Karpas-422 (cell line): ENCODE data around the gene PRPH2. TPM values are rescaled to one million over a fixed set of nuclear protein-coding genes. Genes with fewer than 3 reads are reported as not detected.
"Not testable (repeated sequence)": the region's sequence is repeated elsewhere in the genome, so short reads cannot be mapped to it uniquely, and the experiment has no call there.

Experiments used
- DNase-seq: peaks from one replicate; pipeline ENCODE4 v3.0.0-alpha.2; 2015
- H2AFZ ChIP-seq: fragments of 200-600 bp; sonication (generic); 2 replicates; pipeline ENCODE4 v1.6.1; 2014; ENCODE audit warnings: antibody characterized with exemption, low read length, mixed read lengths
- H3K27ac ChIP-seq: fragments of 200-600 bp; sonication (generic); 2 replicates; pipeline ENCODE4 v1.5.1; 2014; ENCODE audit warnings: mild to moderate bottlenecking, low read length, moderate library complexity
- H3K27me3 ChIP-seq: fragments of 200-600 bp; sonication (generic); 2 replicates; pipeline ENCODE4 v1.6.1; 2014; ENCODE audit warnings: low read length, mixed read lengths
- H3K36me3 ChIP-seq: fragments of 200-600 bp; sonication (generic); 2 replicates; pipeline ENCODE4 v1.6.1; 2014; ENCODE audit warnings: low read length, mixed read lengths; ENCODE audit not compliant: insufficient read depth
- H3K4me1 ChIP-seq: fragments of 200-600 bp; sonication (generic); 2 replicates; pipeline ENCODE4 v1.6.1; 2014; ENCODE audit warnings: mild to moderate bottlenecking, low read length, mixed read lengths
- H3K4me2 ChIP-seq: fragments of 200-600 bp; sonication (generic); 2 replicates; pipeline ENCODE4 v1.6.1; 2014; ENCODE audit warnings: low read length, low read depth, mild to moderate bottlenecking; ENCODE audit not compliant: poor library complexity, severe bottlenecking
- H3K4me3 ChIP-seq: fragments of 200-600 bp; sonication (generic); 2 replicates; pipeline ENCODE4 v1.5.1; 2014; ENCODE audit warnings: mild to moderate bottlenecking, antibody characterized with exemption, low read length, mixed read lengths
- H3K79me2 ChIP-seq: fragments of 200-600 bp; sonication (generic); 2 replicates; pipeline ENCODE4 v1.6.1; 2014; ENCODE audit warnings: mild to moderate bottlenecking, low read length, mixed read lengths
- H3K9ac ChIP-seq: fragments of 200-600 bp; sonication (generic); 2 replicates; pipeline ENCODE4 v1.6.0; 2014; ENCODE audit warnings: low read length
- H3K9me2 ChIP-seq: fragments of 200-600 bp; sonication (generic), shearing (Covaris generic); replicated peaks from 2 replicates; pipeline ENCODE4 v1.6.0; 2014; ENCODE audit warnings: mild to moderate bottlenecking, low read length, moderate library complexity; ENCODE audit not compliant: insufficient read depth
- H3K9me3 ChIP-seq: fragments of 300-700, 200-600 bp; sonication (generic); 2 replicates; pipeline ENCODE4 v1.6.1; 2014; ENCODE audit warnings: low read length, mixed read lengths
- H4K20me1 ChIP-seq: fragments of 200-600 bp; sonication (generic); 2 replicates; pipeline ENCODE4 v1.6.1; 2014; ENCODE audit warnings: mild to moderate bottlenecking, antibody characterized with exemption, low read length, low read depth; ENCODE audit not compliant: insufficient read depth
- total RNA-seq: library from RNA; depleted of rRNA; stranded (reverse); fragments of >200 nt; shearing (Covaris generic); gene quantifications from 2 replicates; pipeline ENCODE4 v1.2.3, GENCODE V29; 2014; ENCODE audit warnings: low replicate concordance

PRPH2 gene
- total RNA-seq, 1 experiment from 2014 or later: not detected

DNA sequence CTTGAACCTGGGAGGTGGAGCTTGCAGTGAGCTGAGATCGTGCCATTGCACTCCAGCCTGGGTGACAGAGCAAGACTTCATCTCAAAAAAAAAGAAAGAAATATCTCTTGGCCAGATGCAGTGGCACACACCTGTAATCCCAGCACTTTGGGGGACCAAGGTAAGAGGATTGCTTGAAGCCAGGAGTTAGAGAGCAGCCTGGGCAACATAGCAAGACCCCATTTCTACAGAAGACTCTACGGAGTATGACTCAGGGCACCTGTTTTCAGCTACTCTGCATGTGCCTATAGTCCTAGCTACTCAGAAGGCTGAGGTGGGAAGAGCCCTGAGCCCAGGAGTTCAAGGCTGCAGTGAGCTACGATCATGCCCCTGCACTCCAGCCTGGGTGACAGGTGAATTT, 19.6 kb downstream of the PRPH2 start:
- not testable (repeated sequence) for H3K27me3 ChIP-seq, H3K4me2 ChIP-seq, H3K9ac ChIP-seq, H3K36me3 ChIP-seq, H3K9me3 ChIP-seq, H4K20me1 ChIP-seq, H3K4me1 ChIP-seq, DNase-seq, H3K79me2 ChIP-seq, H3K9me2 ChIP-seq, H2AFZ ChIP-seq, H3K4me3 ChIP-seq, H3K27ac ChIP-seq

GRCh38 chr6:42702200-42702599, 20.2 kb downstream of the PRPH2 start:
- no peak overlapping the region for H3K9ac ChIP-seq
- no peak overlapping the region for H3K27ac ChIP-seq
- no peak overlapping the region for H3K4me2 ChIP-seq
- H3K4me1 ChIP-seq: no peaks in the 10 kb centered on the region
- no peak for DNase-seq
- no peak overlapping the region for H3K4me3 ChIP-seq
- H3K79me2 ChIP-seq: no peaks in the 10 kb centered on the region
- no peaks in the 10 kb centered on the region; the same call in 1 of the 2 replicates for H3K36me3 ChIP-seq
- H3K9me3 ChIP-seq: no peaks in the 10 kb centered on the region
- no peaks in the 10 kb centered on the region for H3K9me2 ChIP-seq
- no peaks in the 10 kb centered on the region for H3K27me3 ChIP-seq
- no peaks in the 10 kb centered on the region for H4K20me1 ChIP-seq
- H2AFZ ChIP-seq: no peak overlapping the region

DNA sequence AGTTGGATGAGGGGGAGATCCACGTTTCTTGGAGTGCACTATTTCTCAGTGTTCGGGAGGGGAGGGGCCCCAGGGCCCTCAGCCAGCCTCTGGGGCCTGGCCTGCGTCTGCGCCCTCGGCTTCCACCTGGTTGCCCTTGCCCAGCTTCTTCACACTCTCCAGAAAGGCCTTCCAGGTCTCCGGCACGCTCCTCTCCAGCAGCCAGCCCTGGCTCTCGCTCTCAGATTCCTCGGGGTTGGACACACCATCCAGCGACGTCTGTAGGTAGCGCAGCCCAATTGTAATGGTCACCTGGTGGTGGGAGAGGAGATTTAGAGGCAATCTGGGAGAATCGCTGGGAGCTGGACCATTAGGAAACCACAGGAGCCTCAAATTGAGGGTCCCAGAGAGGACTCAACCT, 24.2 kb downstream of the PRPH2 start:
- no peak overlapping the region for H3K4me3 ChIP-seq
- H3K9me3 ChIP-seq: no peaks in the 10 kb centered on the region
- peaks cover 6% of the 10 kb centered on the region for H3K36me3 ChIP-seq
- peaks cover 7% of the 10 kb centered on the region for H3K4me1 ChIP-seq
- no peaks in the 10 kb centered on the region for H3K9me2 ChIP-seq
- no peaks in the 10 kb centered on the region for H3K79me2 ChIP-seq
- H3K27me3 ChIP-seq: no peaks in the 10 kb centered on the region
- no peak overlapping the region for H3K4me2 ChIP-seq
- no peak for DNase-seq
- no peak overlapping the region for H3K9ac ChIP-seq
- no peak overlapping the region for H2AFZ ChIP-seq
- H4K20me1 ChIP-seq: no peaks in the 10 kb centered on the region
- no peak overlapping the region for H3K27ac ChIP-seq

GRCh38 chr6:42697268-42697655, 25.1 kb downstream of the PRPH2 start:
- H3K4me1 ChIP-seq: peaks cover 12% of the 10 kb centered on the region

DNA sequence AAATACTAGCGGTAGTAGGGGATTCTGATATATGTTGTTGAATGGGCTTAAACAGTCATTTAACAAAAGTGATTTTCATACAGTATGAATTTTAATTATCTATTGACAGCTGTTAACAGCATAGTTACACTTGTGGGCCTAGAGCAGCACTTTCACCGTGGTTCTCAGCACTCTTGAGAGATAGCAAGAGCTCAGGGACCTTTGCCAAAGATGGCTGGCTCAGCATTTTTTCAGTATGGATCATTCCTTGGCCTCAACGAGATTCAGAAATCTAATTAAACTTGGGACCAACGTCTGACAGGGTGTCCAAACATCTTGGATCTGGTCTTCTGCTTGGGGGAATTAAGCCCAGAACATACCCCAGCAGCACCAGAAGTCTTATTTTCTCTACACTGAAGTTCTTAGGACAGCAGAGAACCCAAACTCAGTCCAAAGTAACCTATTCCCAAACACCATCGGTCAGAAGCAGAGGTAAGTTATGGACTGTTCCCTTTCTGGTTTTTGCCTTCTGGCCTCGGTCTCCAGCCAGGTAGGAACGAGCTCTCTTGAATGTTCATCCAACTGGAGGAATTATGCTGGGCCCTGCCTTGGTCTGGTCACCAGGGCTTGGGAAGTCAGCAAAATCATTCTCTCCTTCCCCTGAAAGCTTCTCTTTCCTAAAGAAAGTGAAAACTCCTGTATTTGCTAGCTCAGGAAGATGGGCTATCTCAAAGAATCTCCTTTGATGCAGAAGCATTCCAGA, 25.7 kb downstream of the PRPH2 start:
- no peaks in the 10 kb centered on the region for H4K20me1 ChIP-seq
- no peaks in the 10 kb centered on the region for H3K9me3 ChIP-seq
- H3K36me3 ChIP-seq: peaks cover 21% of the 10 kb centered on the region
- no peak overlapping the region for H3K4me2 ChIP-seq
- no peak for DNase-seq
- H3K4me3 ChIP-seq: no peak overlapping the region
- no peak overlapping the region for H3K27ac ChIP-seq
- no peaks in the 10 kb centered on the region for H3K9me2 ChIP-seq
- peaks cover 12% of the 10 kb centered on the region for H3K4me1 ChIP-seq
- no peak overlapping the region for H2AFZ ChIP-seq
- H3K79me2 ChIP-seq: no peaks in the 10 kb centered on the region
- no peak overlapping the region for H3K9ac ChIP-seq
- H3K27me3 ChIP-seq: no peaks in the 10 kb centered on the region

More at GRCh38 chr6:42697268-42697655, 25.1 kb downstream of the PRPH2 start:
- H3K27me3 ChIP-seq: no peaks in the 10 kb centered on the region
- H3K36me3 ChIP-seq: peaks cover 16% of the 10 kb centered on the region
- no peaks in the 10 kb centered on the region for H3K79me2 ChIP-seq
- no peaks in the 10 kb centered on the region for H3K9me3 ChIP-seq
- H3K4me3 ChIP-seq: no peak overlapping the region
- no peak overlapping the region for H2AFZ ChIP-seq
- no peaks in the 10 kb centered on the region for H4K20me1 ChIP-seq
- H3K9ac ChIP-seq: no peak overlapping the region
- no peaks in the 10 kb centered on the region for H3K9me2 ChIP-seq
- no peak for DNase-seq
- H3K4me2 ChIP-seq: no peak overlapping the region
- H3K27ac ChIP-seq: no peak overlapping the region

GRCh38 chr6:42694586-42694985, 27.8 kb downstream of the PRPH2 start:
- H3K27ac ChIP-seq: no peak overlapping the region
- H3K4me3 ChIP-seq: no peak overlapping the region
- no peak overlapping the region for H3K4me2 ChIP-seq
- no peaks in the 10 kb centered on the region for H3K79me2 ChIP-seq
- no peaks in the 10 kb centered on the region for H3K9me3 ChIP-seq
- no peaks in the 10 kb centered on the region for H3K27me3 ChIP-seq
- peaks cover 25% of the 10 kb centered on the region for H3K4me1 ChIP-seq
- H4K20me1 ChIP-seq: no peaks in the 10 kb centered on the region
- H3K9ac ChIP-seq: no peak overlapping the region
- no peak for DNase-seq
- peaks cover 32% of the 10 kb centered on the region for H3K36me3 ChIP-seq
- H3K9me2 ChIP-seq: no peaks in the 10 kb centered on the region
- no peak overlapping the region for H2AFZ ChIP-seq

DNA sequence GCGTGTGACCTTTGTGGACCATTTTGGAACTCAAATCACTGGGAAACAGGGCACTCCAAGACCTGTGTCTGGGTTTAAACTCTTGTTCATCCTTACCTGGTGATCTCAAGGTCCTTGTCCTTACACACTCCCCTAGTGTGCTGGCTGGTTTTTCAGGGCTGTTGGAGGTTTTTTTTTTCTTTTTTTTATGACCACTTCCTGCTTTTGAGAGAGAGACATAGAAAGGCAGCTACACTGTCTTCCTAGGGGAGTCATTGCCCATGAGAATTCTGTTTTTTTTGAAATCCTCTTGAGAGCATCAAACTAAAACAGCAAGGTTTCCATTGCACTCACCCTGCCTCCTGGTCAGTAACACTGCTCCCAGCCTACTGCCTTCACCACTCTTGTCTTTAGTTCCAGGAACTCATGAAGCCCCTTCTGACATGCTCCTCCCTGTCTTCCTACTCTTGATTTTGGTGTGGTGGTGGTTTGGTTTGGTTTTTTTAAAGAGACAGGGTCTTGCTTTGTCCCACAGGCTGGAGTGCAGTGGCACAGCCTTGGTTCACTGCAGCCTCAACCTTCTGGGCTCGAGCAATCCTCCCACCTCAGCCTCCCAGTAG, 28.6 kb downstream of the PRPH2 start:
- Histone ChIP-seq H3K9me3 (no peaks in the 10 kb centered on the region), H3K27ac (no peak overlapping the region), H3K36me3 (peaks cover 38% of the 10 kb centered on the region), H3K4me1 (peaks cover 25% of the 10 kb centered on the region), H3K27me3 (no peaks in the 10 kb centered on the region), H4K20me1 (no peaks in the 10 kb centered on the region), H3K9me2 (no peaks in the 10 kb centered on the region), H3K4me3 (no peak overlapping the region), H3K9ac (no peak overlapping the region), H3K4me2 (no peak overlapping the region), H3K79me2 (no peaks in the 10 kb centered on the region), H2AFZ (no peak overlapping the region)
- DNase-seq: no peak

- Histone ChIP-seq H2AFZ (no peak overlapping the region), H3K9me2 (no peaks in the 10 kb centered on the region), H3K36me3 (peaks cover 49% of the 10 kb centered on the region), H3K4me2 (no peak overlapping the region), H3K4me1 (peaks cover 25% of the 10 kb centered on the region), H3K9ac (no peak overlapping the region), H3K27me3 (no peaks in the 10 kb centered on the region), H3K27ac (no peak overlapping the region), H4K20me1 (no peaks in the 10 kb centered on the region), H3K79me2 (no peaks in the 10 kb centered on the region), H3K4me3 (no peak overlapping the region), H3K9me3 (no peaks in the 10 kb centered on the region)
- DNase-seq: no peak
Measured at GRCh38 chr6:42692137-42692911, 30.1 kb downstream of the PRPH2 start.
